Pancreas (tissue), 10 donors: ENCODE results near the gene DCTPP1. TPM values are rescaled to one million over a fixed set of nuclear protein-coding genes. Genes with fewer than 3 reads are reported as not detected.
"Not testable (repeated sequence)": the region's sequence is repeated elsewhere in the genome, so short reads cannot be mapped to it uniquely, and the experiment has no call there.

Source experiments
- ATAC-seq, 4 donors: fragments of 200-7000 bp; cut with Tn5 transposase; one replicate each; pipeline versions ENCODE4 v1.8.0 to v1.9.1; 2020; ENCODE audit warnings: mild to moderate bottlenecking in 4 of 4, moderate library complexity in 4 of 4
- DNase-seq, 6 donors: peaks; one replicate each; pipeline ENCODE4 v3.0.0-alpha.2; 2020
- FAIRE-seq: peaks from 2 replicates; lab custom pipeline; 2012; peaks lifted over from hg19 to GRCh38; lab: Jason Lieb, UNC
- H3K27ac ChIP-seq, 4 donors: fragments of 200-600 bp; sonication (generic); 1 replicate in 3 of 4; 2 replicates in 1 of 4; pipeline versions ENCODE4 v1.5.0 to v1.8.0; 2020
- H3K27me3 ChIP-seq, 4 donors: fragments of 200-600 bp; one replicate each; pipeline ENCODE4 v1.8.0; 2021
- H3K36me3 ChIP-seq, 3 donors: fragments of 200-600 bp; sonication (generic) in 1 of 3; one replicate each; pipeline versions ENCODE4 v1.5.0 to v1.8.0; 2020 to 2021
- H3K4me1 ChIP-seq, 3 donors: fragments of 200-600 bp; one replicate each; pipeline ENCODE4 v1.8.0; 2021
- H3K4me3 ChIP-seq, 4 donors: fragments of 200-600 bp; sonication (generic) in 2 of 4; one replicate each; pipeline versions ENCODE4 v1.5.0 to v1.8.0; 2020 to 2021
- H3K9me3 ChIP-seq, 4 donors: fragments of 200-600 bp; one replicate each; pipeline ENCODE4 v1.8.0; 2021
- WGBS, 2 donors: extraction: QIAGEN DNeasy Blood & Tissue Kit; methylation state at CpG; one replicate each; pipeline ENCODE4 v1.1.7; 2013; 5-methylcytosine and 5-hydroxymethylcytosine counted together
- intact Hi-C, 3 donors: fragments of 100-400 bp; cut with DNase I; formaldehyde crosslinking; loops; one replicate each; pipeline versions ENCODE4 v1.11.1 to v1.14.2; 2022
- polyA plus RNA-seq, 2 donors: library from polyadenylated mRNA; stranded (reverse); fragments of 200-250 nt; gene quantifications; one replicate each; pipeline ENCODE4 v1.2.3, GENCODE V29; 2013
- total RNA-seq, 6 donors: library from RNA; stranded (reverse); fragmentation: NEBNext Ultra II Directional in 4 of 6; extraction: Animal tissue kit (Norgen Biotek cat#: 25700) in 4 of 6; gene quantifications; one replicate each; pipeline versions ENCODE4 v1.2.1 to v1.2.4, GENCODE V29; 2021 to 2023
- TF ChIP-seq, protein P1 (sequence below), 4 donors: fragments of 200-600 bp; sonication (generic) in 3 of 4; IDR thresholded peaks; one replicate each; pipeline versions ENCODE4 v1.5.0 to v1.8.0; 2021; ENCODE audit warnings: antibody characterized with exemption in 4 of 4
- donor health status: healthy with polysubstance abuse.
- donor health status: DM: no; HTN: no; CAD: no; lungs with moderate emphysema.
- donor health status: DM: no; HTN: no; CAD: no.
- donor health status: control.
- donor health status: control.
- donor health status: Bipolar disorder and iron deficiency.
- donor health status: DM: yes; HTN: yes; CAD: no.
- donor health status: DM: no; HTN: no; CAD: no.
- donor health status: DM: no; HTN: no; CAD: no.
- donor health status: DM: yes; HTN: yes; CAD: no.

Gene DCTPP1
- total and polyA plus RNA-seq, 8 donors: 12.2 to 20.7 (median 16.3) TPM

DNA sequence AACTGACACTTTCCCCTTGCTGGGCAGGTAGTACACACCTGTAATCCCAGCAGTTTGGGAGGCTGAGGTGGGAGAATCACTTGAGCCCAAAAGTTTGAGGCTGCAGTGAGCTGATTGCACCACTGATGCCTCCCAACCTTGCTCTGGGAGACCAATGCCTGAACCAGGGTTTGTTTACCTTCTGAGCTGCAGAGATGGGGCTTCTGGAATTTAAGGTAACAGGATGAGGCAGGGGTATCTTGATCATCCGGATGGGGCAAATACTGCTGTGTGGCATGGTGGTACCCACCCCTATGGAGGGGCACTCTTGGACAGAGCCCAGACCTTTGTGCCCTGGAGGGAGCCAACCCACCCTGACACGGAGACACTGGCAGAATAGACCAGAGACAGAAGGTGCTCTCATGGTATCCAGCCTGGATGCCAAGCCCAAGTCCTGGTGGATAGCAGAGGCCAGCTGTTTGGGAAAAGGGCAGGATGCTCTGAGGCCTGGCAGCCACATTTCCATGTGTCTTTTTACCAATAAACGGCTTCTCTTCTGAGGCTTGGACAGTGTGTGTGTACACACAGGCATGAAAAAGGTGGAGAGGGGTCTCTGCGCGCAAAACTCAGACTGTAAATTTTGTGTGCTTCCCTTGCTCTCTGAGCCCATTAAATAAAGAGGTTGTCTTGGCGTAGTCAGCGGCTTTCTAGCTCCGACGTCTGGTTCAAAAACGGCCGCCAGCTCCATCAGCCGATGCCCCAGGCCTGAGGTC, 30.2 kb downstream of the DCTPP1 start:
- Histone ChIP-seq H3K27me3 (no peaks in the 10 kb centered on the region), H3K27ac (peak overlapping the region; percentile 30 to 77 (median 64)), H3K4me3 (peak overlapping the region; percentile 29 to 76 (median 46)), H3K36me3 (peaks cover 0 to 9% (median 0%) of the 10 kb centered on the region in 3 donors), H3K9me3 (no peaks in the 10 kb centered on the region), H3K4me1 (peaks cover 0 to 8% (median 6%) of the 10 kb centered on the region in 3 donors)
- TF ChIP-seq, protein P1, sequence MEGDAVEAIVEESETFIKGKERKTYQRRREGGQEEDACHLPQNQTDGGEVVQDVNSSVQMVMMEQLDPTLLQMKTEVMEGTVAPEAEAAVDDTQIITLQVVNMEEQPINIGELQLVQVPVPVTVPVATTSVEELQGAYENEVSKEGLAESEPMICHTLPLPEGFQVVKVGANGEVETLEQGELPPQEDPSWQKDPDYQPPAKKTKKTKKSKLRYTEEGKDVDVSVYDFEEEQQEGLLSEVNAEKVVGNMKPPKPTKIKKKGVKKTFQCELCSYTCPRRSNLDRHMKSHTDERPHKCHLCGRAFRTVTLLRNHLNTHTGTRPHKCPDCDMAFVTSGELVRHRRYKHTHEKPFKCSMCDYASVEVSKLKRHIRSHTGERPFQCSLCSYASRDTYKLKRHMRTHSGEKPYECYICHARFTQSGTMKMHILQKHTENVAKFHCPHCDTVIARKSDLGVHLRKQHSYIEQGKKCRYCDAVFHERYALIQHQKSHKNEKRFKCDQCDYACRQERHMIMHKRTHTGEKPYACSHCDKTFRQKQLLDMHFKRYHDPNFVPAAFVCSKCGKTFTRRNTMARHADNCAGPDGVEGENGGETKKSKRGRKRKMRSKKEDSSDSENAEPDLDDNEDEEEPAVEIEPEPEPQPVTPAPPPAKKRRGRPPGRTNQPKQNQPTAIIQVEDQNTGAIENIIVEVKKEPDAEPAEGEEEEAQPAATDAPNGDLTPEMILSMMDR (IDR thresholded peaks at IDR 0.05): no peak
- intact Hi-C loops: no loop called here
- ATAC-seq (no peak), FAIRE-seq (no peak), DNase-seq (no peak)
- 23 to 24% methylated on average over 12 of the region's 12 CpGs for WGBS, 2 donors

DNA sequence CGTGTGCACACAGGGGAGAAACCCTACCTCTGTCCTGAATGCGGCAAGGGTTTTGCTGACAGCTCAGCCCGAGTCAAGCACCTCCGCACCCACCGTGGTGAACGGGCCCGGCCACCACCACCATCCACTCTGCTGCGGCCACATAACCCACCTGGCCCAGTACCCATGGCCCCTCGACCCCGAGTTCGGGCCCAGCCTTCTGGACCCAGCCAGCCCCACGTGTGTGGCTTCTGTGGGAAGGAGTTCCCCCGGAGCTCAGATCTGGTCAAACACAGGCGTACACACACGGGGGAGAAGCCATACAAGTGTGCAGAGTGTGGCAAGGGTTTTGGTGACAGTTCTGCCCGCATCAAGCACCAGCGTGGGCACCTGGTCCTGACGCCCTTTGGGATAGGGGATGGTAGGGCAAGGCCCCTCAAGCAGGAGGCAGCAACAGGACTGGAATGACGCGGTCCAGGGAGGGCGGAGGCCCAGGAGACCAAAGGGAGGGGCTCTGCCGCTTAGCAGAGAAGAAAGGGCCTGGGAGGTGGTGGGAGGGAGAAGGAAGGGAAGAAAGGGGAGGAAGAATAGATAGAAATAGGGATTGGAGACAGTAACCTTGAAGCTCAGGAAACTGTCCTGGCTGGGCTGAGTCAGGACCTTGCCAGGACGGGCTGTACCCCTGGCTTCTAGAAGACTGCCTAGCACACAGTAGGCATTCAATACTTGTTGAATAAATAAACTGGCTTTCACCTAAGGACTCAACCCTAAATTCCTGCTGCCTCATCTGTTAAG, 31.0 kb downstream of the DCTPP1 start:
- no peak overlapping the region for H3K27ac ChIP-seq

DNA sequence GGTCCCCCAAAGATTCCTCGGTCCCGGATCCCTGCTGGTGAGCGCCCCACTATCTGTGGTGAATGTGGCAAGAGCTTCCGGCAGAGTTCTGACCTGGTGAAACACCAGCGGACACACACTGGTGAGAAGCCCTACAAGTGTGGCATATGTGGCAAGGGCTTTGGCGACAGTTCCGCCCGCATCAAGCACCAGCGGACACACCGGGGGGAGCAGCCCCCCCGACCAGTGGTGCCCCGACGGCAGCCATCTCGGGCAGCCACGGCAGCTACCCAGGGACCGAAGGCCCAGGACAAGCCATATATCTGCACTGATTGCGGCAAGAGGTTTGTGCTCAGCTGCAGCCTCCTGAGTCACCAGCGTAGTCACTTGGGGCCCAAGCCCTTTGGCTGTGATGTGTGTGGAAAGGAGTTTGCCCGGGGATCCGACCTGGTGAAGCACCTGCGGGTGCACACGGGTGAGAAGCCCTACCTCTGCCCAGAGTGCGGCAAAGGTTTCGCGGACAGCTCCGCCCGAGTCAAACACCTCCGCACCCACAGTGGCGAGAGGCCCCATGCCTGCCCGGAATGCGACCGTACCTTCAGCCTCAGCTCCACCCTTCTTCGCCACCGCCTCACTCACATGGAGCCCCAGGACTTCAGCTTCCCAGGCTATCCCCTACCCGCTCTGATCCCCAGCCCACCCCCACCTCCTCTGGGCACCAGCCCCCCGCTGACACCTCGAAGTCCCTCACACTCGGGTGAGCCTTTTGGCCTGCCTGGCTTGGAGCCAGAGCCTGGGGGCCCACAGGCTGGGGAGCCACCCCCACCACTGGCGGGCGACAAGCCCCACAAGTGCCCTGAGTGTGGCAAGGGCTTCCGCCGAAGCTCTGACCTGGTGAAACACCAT, 31.8 kb downstream of the DCTPP1 start:
- intact Hi-C loops: no loop called here
- no peaks in the 10 kb centered on the region for H3K9me3 ChIP-seq
- TF ChIP-seq, protein P1 (IDR thresholded peaks at IDR 0.05): no peak
- H3K4me1 ChIP-seq: peaks cover 0 to 8% (median 6%) of the 10 kb centered on the region in 3 donors
- H3K27ac ChIP-seq: no peak overlapping the region
- H3K27me3 ChIP-seq: no peaks in the 10 kb centered on the region
- H3K4me3 ChIP-seq: no peak overlapping the region
- DNase-seq: peak in 2 of 6 donors; percentile 24 to 80
- FAIRE-seq: no peak
- peaks cover 0 to 9% (median 0%) of the 10 kb centered on the region in 3 donors for H3K36me3 ChIP-seq
- WGBS, 2 donors: 91 to 93% methylated on average over 42 of the region's 42 CpGs
- no peak for ATAC-seq

More for the DNA sequence above, 31.0 kb downstream of the DCTPP1 start:
- DNase-seq (peak in 2 of 6 donors; percentile 21 to 64), FAIRE-seq (no peak), ATAC-seq (no peak)
- Histone ChIP-seq H3K4me3 (no peak overlapping the region), H3K9me3 (no peaks in the 10 kb centered on the region), H3K27me3 (no peaks in the 10 kb centered on the region), H3K36me3 (peaks cover 0 to 9% (median 0%) of the 10 kb centered on the region in 3 donors), H3K4me1 (peaks cover 0 to 8% (median 6%) of the 10 kb centered on the region in 3 donors)
- intact Hi-C loops: no loop called here
- 81 to 91% methylated on average over 23 of the region's 23 CpGs for WGBS, 2 donors
- TF ChIP-seq, protein P1 (IDR thresholded peaks at IDR 0.05): no peak

DNA sequence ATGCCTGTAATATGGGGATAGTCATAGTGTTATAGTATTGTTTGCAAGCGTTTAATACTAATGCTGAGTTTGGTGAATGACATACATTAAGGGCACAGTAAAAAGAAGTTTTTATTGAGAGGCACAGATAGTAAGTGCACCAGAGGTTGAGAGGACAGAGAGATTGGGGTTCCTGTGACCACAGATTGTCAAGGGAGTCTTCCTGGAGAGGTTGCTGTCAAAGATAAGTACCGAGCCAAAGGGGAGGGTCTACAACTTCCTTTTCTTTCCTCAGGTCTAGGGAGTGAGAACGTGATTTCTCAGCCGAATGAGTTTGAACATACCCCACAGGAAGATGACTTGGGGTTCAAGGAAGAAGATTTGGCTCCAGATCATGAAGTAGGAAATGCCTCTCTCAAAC, 32.8 kb downstream of the DCTPP1 start:
- peaks cover 0 to 8% (median 6%) of the 10 kb centered on the region in 3 donors for H3K4me1 ChIP-seq

DNA sequence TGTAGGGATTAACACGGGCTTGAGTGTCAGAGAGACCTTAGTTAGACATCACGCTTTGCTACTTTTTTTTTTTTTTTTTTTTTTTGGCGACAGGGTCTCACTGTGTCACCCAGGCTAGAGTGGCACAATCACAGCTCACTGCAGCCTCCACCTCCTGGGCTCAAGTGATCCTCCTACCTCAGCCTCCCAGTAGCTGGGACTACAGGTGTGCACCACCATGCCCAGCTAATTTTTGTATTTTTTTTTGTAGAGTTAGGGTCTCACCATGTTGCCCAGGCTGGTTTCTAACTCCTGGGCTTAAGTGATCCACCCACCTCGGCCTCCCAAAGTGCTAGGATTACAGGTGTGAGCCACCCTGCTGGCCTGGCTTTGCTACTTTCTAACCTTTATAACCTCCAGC, 33.2 kb downstream of the DCTPP1 start:
- H3K4me3 ChIP-seq, H3K27me3 ChIP-seq, H3K36me3 ChIP-seq, H3K9me3 ChIP-seq, intact Hi-C loops, FAIRE-seq, DNase-seq, H3K4me1 ChIP-seq, ATAC-seq: not testable (repeated sequence)
- peak overlapping the region in 1 of 4 donors; percentile 62 for H3K27ac ChIP-seq
- WGBS, 2 donors: 54 to 60% methylated on average over 3 to 4 of the region's 4 CpGs

More for the DNA sequence above, 32.8 kb downstream of the DCTPP1 start:
- no peak overlapping the region for H3K27ac ChIP-seq
- no peak for DNase-seq
- intact Hi-C loops: no loop called here
- H3K27me3 ChIP-seq: no peaks in the 10 kb centered on the region
- H3K4me3 ChIP-seq: no peak overlapping the region
- H3K9me3 ChIP-seq: no peaks in the 10 kb centered on the region
- no peak for ATAC-seq
- WGBS, 2 donors: 75 to 85% methylated on average over 4 of the region's 4 CpGs
- peaks cover 0 to 9% (median 0%) of the 10 kb centered on the region in 3 donors for H3K36me3 ChIP-seq
- FAIRE-seq: no peak
- TF ChIP-seq, protein P1 (IDR thresholded peaks at IDR 0.05): no peak
